Measurements from ENCODE around the gene TMEM223.
"Not testable (repeated sequence)": the region's sequence is repeated elsewhere in the genome, so short reads cannot be mapped to it uniquely, and the experiment has no call there.

Gene TMEM223

GRCh38 chr11:62799486-62799885, 7.7 kb upstream of the TMEM223 start:
- DNase-seq: no peak

- no peak for DNase-seq
These were observed 4.5 kb upstream of the TMEM223 start for GRCh38 chr11:62796281-62796680.

- no peak for DNase-seq
These were observed 2.5 kb upstream of the TMEM223 start for GRCh38 chr11:62794201-62794775.

GRCh38 chr11:62792202-62792575, 383 bp upstream of the TMEM223 start:
- no peak for DNase-seq

- DNase-seq: no peak
These were observed 2.2 kb downstream of the TMEM223 start for GRCh38 chr11:62789576-62789975.

- DNase-seq: no peak
These were observed 2.8 kb downstream of the TMEM223 start for GRCh38 chr11:62788991-62789390.

- peak; percentile 97 for DNase-seq
These were observed 4.6 kb downstream of the TMEM223 start, which contains the start of gene TMEM179B for GRCh38 chr11:62787005-62787759. Gene TMEM179B, plus strand, starts transcription at chr11:62787402. Its CDS starts 30 bp downstream, at chr11:62787432.

- DNase-seq: peak; percentile 87
These were observed 5.3 kb downstream of the TMEM223 start for GRCh38 chr11:62786318-62787004.

GRCh38 chr11:62782753-62783152, 9.1 kb downstream of the TMEM223 start:
- DNase-seq: no peak

GRCh38 chr11:62778441-62778840, 13.4 kb downstream of the TMEM223 start:
- no peak for DNase-seq

- no peak for DNase-seq
These were observed 14.4 kb downstream of the TMEM223 start for GRCh38 chr11:62777389-62777788.

- DNase-seq: no peak
These were observed 16.2 kb downstream of the TMEM223 start for GRCh38 chr11:62775646-62776045.

- DNase-seq: no peak
These were observed 17.4 kb downstream of the TMEM223 start for GRCh38 chr11:62774407-62774806.

GRCh38 chr11:62771144-62772021, 20.4 kb downstream of the TMEM223 start, which contains the start of gene TAF6L:
Gene TAF6L, plus strand, starts transcription at chr11:62771396. Its CDS starts 4,388 bp downstream, at chr11:62775784.
- DNase-seq: peak; percentile 89

GRCh38 chr11:62770778-62771143, 21.0 kb downstream of the TMEM223 start:
- no peak for DNase-seq

GRCh38 chr11:62760867-62761227, 31.0 kb downstream of the TMEM223 start:
- not testable (repeated sequence) for DNase-seq

GRCh38 chr11:62757846-62758788, 33.7 kb downstream of the TMEM223 start:
- DNase-seq: no peak

- no peak for DNase-seq
These were observed 36.7 kb downstream of the TMEM223 start for GRCh38 chr11:62755086-62755615.

GRCh38 chr11:62753736-62754603, 37.8 kb downstream of the TMEM223 start, which contains the start of gene ZBTB3:
Gene ZBTB3, minus strand, starts transcription at chr11:62754160. Its CDS starts 496 bp downstream, at chr11:62753664.
- peak; percentile 99 for DNase-seq

- DNase-seq: no peak
These were observed 38.6 kb downstream of the TMEM223 start for GRCh38 chr11:62752994-62753735.

Measured in CD4-positive, alpha-beta T cell treated with Interferon gamma for 1 hour (primary cell).